ENCODE measurements around the gene NLRP9. TPM values are rescaled to one million over a fixed set of nuclear protein-coding genes. Genes with fewer than 3 reads are reported as not detected.
A peak's percentile ranks its signal among the peaks of the same experiment; 100 is the strongest.

Gene NLRP9
- total RNA-seq, 1 experiment from 2014 or later: not detected

DNA sequence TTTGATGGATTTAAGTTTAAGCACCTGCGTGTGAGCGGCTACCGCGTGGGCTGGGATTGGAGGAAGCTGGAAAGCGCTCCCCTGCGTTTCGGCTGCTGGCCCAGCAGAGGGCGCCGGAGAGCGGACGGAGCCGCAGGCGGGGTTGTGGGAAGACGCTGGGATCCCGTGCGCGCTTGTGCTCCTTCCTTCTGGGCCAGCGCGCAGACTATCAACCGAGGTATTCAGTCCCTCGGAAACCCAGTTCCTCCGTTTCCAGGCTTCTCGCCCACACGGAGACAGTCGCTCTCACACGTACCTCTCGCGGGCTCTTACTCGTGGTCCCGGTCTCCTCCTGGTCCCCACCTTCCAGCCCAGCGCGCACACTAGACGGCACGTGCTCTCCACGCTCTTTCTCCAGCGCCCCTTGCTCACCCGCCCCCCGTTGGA lies 34.4 kb downstream of the NLRP9 start:
- Histone ChIP-seq H3K36me3 (ENCODE audit: low read depth) (no peaks in the 10 kb centered on the region), H3K79me2 (ENCODE audit: low read depth) (no peaks in the 10 kb centered on the region), H3K4me2 (no peak overlapping the region), H3K9me2 (ENCODE audit: insufficient read depth) (no peaks in the 10 kb centered on the region), H3K9me3 (ENCODE audit: insufficient read depth, low read depth) (no peaks in the 10 kb centered on the region; the same call in 1 of the 2 replicates), H2AFZ (no peak overlapping the region), H3F3A (ENCODE audit: insufficient read depth, low read depth) (no peaks in the 10 kb centered on the region), H4K20me1 (ENCODE audit: insufficient read depth) (0 out of 2 replicates have a peak, but pooled peaks cover 3% of the 10 kb centered on the region), H3K4me1 (replicated peaks; ENCODE audit: insufficient read depth) (no peaks in the 10 kb centered on the region), H3K27ac (no peak overlapping the region), H3K4me3 (no peak overlapping the region), H3K27me3 (ENCODE audit: insufficient read depth, low read depth) (no peaks in the 10 kb centered on the region)
- ChIA-PET CTCF (no interaction called here), POLR2A (ENCODE audit: unreplicated experiment) (no interaction called here)
- TF ChIP-seq EZH2 (IDR thresholded peaks at IDR 0.05; ENCODE audit: low read depth) (no peak), CTCF (conservative IDR thresholded peaks at IDR 0.05) (peak; percentile 59)
- intact Hi-C loops (cut with micrococcal nuclease; ENCODE audit: unreplicated experiment): no loop called here
- no TSS peak for BruUV-seq (replicated peaks)
- DNase-seq: no peak

GRCh38 chr19:55702131-55702627 lies 36.0 kb downstream of the NLRP9 start:
- POLR2A ChIA-PET (ENCODE audit: unreplicated experiment): no interaction called here

DNA sequence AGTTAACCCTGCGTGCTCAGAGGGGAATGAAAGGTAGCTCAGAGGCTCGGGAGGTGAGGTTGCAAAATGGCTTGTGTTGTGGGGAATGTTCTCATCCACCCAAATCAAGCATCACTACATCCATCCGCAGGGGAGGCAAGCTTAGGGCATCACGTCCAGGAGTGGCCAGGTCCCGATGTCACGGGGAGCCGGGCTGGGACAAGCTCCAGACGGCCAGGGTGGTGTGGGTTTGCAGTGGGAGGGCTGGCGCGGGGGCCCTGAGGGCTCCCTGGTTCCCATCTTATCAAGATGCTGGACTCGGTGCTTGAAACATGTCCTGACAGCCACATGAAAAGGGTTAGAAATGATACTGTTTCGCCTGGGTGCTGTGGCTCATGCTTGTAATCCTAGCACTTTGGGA lies 37.4 kb downstream of the NLRP9 start:
- no peak overlapping the region for H3K4me3 ChIP-seq
- H3K9me2 ChIP-seq (ENCODE audit: insufficient read depth): no peaks in the 10 kb centered on the region
- TF ChIP-seq CTCF (conservative IDR thresholded peaks at IDR 0.05): no peak
- TF ChIP-seq EZH2 (IDR thresholded peaks at IDR 0.05; ENCODE audit: low read depth): no peak
- no peaks in the 10 kb centered on the region for H3F3A ChIP-seq (ENCODE audit: insufficient read depth, low read depth)
- BruUV-seq (replicated peaks): no TSS peak
- no peak overlapping the region for H3K27ac ChIP-seq
- H3K27me3 ChIP-seq (ENCODE audit: insufficient read depth, low read depth): no peaks in the 10 kb centered on the region
- H3K9me3 ChIP-seq (ENCODE audit: insufficient read depth, low read depth): no peaks in the 10 kb centered on the region
- DNase-seq: no peak
- intact Hi-C loops (cut with micrococcal nuclease; ENCODE audit: unreplicated experiment): no loop called here
- no peaks in the 10 kb centered on the region for H3K4me1 ChIP-seq (replicated peaks; ENCODE audit: insufficient read depth)
- no peak overlapping the region for H3K4me2 ChIP-seq
- ChIA-PET POLR2A (ENCODE audit: unreplicated experiment) (no interaction called here), CTCF (no interaction called here)
- 0 out of 2 replicates have a peak, but pooled peaks cover 2% of the 10 kb centered on the region for H3K36me3 ChIP-seq (ENCODE audit: low read depth)
- H2AFZ ChIP-seq: no peak overlapping the region
- no peaks in the 10 kb centered on the region for H3K79me2 ChIP-seq (ENCODE audit: low read depth)
- H4K20me1 ChIP-seq (ENCODE audit: insufficient read depth): 0 out of 2 replicates have a peak, but pooled peaks cover 3% of the 10 kb centered on the region

More at GRCh38 chr19:55702131-55702627, 36.0 kb downstream of the NLRP9 start:
- Histone ChIP-seq H3K9me3 (ENCODE audit: insufficient read depth, low read depth) (no peaks in the 10 kb centered on the region), H3K4me3 (no peak overlapping the region), H3K79me2 (ENCODE audit: low read depth) (no peaks in the 10 kb centered on the region), H3K4me2 (no peak overlapping the region), H2AFZ (no peak overlapping the region), H3K27ac (no peak overlapping the region), H3K4me1 (replicated peaks; ENCODE audit: insufficient read depth) (no peaks in the 10 kb centered on the region), H3K9me2 (ENCODE audit: insufficient read depth) (no peaks in the 10 kb centered on the region), H4K20me1 (ENCODE audit: insufficient read depth) (0 out of 2 replicates have a peak, but pooled peaks cover 3% of the 10 kb centered on the region), H3K27me3 (ENCODE audit: insufficient read depth, low read depth) (no peaks in the 10 kb centered on the region), H3K36me3 (ENCODE audit: low read depth) (no peaks in the 10 kb centered on the region), H3F3A (ENCODE audit: insufficient read depth, low read depth) (no peaks in the 10 kb centered on the region)
- CTCF ChIA-PET: no interaction called here
- intact Hi-C loops (cut with micrococcal nuclease; ENCODE audit: unreplicated experiment): no loop called here
- no peak for TF ChIP-seq EZH2 (IDR thresholded peaks at IDR 0.05; ENCODE audit: low read depth)
- no peak for DNase-seq
- no TSS peak for BruUV-seq (replicated peaks)

- Histone ChIP-seq H3K4me3 (no peak overlapping the region), H3K27me3 (ENCODE audit: insufficient read depth, low read depth) (no peaks in the 10 kb centered on the region), H4K20me1 (ENCODE audit: insufficient read depth) (0 out of 2 replicates have a peak, but pooled peaks cover 3% of the 10 kb centered on the region), H3K9me3 (ENCODE audit: insufficient read depth, low read depth) (no peaks in the 10 kb centered on the region), H3K4me1 (replicated peaks; ENCODE audit: insufficient read depth) (no peaks in the 10 kb centered on the region), H2AFZ (no peak overlapping the region), H3K4me2 (no peak overlapping the region), H3K9me2 (ENCODE audit: insufficient read depth) (no peaks in the 10 kb centered on the region), H3F3A (ENCODE audit: insufficient read depth, low read depth) (no peaks in the 10 kb centered on the region), H3K79me2 (ENCODE audit: low read depth) (no peaks in the 10 kb centered on the region), H3K36me3 (ENCODE audit: low read depth) (peaks cover 12% of the 10 kb centered on the region; the same call in 1 of the 2 replicates), H3K27ac (no peak overlapping the region)
- ChIA-PET POLR2A (ENCODE audit: unreplicated experiment) (no interaction called here), CTCF (no interaction called here)
- no peak for DNase-seq
- no peak for TF ChIP-seq EZH2 (IDR thresholded peaks at IDR 0.05; ENCODE audit: low read depth)
- no peak for TF ChIP-seq CTCF (conservative IDR thresholded peaks at IDR 0.05)
- no TSS peak for BruUV-seq (replicated peaks)
- intact Hi-C loops (cut with micrococcal nuclease; ENCODE audit: unreplicated experiment): no loop called here
Observed at GRCh38 chr19:55699221-55699620, 39.0 kb downstream of the NLRP9 start.

Measured in PC-9 (cell line).